OCI-LY1 (cell line): Measurements from ENCODE around the gene CDK17.

ENCODE experiments used
- EZH2 ChIP-seq: fragments of 200-600 bp; sonication (generic), shearing (Covaris generic); IDR thresholded peaks from 2 replicates; pipeline ENCODE4 v1.8.0; 2017; ENCODE audit warnings: borderline replicate concordance, mixed run types, mild to moderate bottlenecking, antibody characterized with exemption, low read length, moderate library complexity, mixed read lengths
- TF ChIP-seq, protein P1 (sequence below): fragments of 200-600 bp; sonication (generic), shearing (Covaris generic); IDR thresholded peaks from 2 replicates; pipeline ENCODE4 v1.5.1; 2017; ENCODE audit warnings: mild to moderate bottlenecking, antibody characterized with exemption, low read length, moderate library complexity, mixed read lengths

DNA sequence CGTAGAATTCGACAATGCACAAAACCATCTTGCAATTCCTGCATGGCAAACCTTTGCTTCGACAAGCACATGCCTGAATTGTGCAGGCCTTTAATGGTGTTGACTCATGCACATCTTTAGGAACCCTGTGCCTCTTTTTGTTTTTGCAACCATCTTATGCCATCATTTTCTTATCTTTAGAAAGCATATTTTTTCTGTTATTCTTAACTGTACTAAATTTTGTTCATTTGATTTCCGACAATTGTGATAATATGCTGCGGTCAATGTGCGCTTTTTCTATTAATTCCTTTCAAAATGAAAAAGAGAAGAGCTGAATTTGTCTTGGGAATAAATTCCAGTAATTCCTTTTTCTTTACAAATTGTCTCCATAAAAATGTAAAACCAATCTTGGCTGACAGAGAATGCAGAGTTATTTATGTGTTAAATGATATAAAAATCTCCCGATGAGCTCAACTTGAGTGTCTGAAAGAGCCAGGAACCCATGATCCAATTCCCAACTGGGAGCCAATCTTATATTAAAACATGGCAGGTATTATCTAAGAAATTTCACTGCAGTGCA, 20.1 kb upstream of the CDK17 start:
- TF ChIP-seq, protein P1, sequence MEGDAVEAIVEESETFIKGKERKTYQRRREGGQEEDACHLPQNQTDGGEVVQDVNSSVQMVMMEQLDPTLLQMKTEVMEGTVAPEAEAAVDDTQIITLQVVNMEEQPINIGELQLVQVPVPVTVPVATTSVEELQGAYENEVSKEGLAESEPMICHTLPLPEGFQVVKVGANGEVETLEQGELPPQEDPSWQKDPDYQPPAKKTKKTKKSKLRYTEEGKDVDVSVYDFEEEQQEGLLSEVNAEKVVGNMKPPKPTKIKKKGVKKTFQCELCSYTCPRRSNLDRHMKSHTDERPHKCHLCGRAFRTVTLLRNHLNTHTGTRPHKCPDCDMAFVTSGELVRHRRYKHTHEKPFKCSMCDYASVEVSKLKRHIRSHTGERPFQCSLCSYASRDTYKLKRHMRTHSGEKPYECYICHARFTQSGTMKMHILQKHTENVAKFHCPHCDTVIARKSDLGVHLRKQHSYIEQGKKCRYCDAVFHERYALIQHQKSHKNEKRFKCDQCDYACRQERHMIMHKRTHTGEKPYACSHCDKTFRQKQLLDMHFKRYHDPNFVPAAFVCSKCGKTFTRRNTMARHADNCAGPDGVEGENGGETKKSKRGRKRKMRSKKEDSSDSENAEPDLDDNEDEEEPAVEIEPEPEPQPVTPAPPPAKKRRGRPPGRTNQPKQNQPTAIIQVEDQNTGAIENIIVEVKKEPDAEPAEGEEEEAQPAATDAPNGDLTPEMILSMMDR = no peak
- no peak for TF ChIP-seq EZH2
